SK-N-SH treated with all-trans-retinoic acid at 6 μM for 48 hours (cell line): ENCODE results near the gene NFS1.

Source experiments
- ARNTL ChIP-seq: fragments of 450-650 bp; formaldehyde crosslinking; IDR thresholded peaks from 2 replicates; pipeline ENCODE4 v1.5.0; 2020; ENCODE audit warnings: low read depth, mild to moderate bottlenecking, moderate library complexity, borderline replicate concordance
- CSDC2 ChIP-seq: fragments of 250-450 bp; sonication (Bioruptor Pico); IDR thresholded peaks from 2 replicates; pipeline ENCODE4 v1.5.0; 2020; ENCODE audit warnings: mild to moderate bottlenecking, moderate library complexity
- ESRRG ChIP-seq: fragments of 250-450 bp; sonication (Bioruptor Pico); IDR thresholded peaks from 2 replicates; pipeline ENCODE4 v1.6.1; 2021; ENCODE audit warnings: mild to moderate bottlenecking
- GLIS3 ChIP-seq: fragments of 250-450 bp; sonication (Bioruptor Pico); IDR thresholded peaks from 2 replicates; pipeline ENCODE4 v1.5.0; 2020; ENCODE audit warnings: mild to moderate bottlenecking, moderate library complexity
- RARB ChIP-seq: fragments of 250-450 bp; sonication (Bioruptor Pico); IDR thresholded peaks from 2 replicates; pipeline ENCODE4 v1.8.0; 2021; ENCODE audit warnings: mild to moderate bottlenecking, moderate library complexity
- TOX ChIP-seq: fragments of 250-450 bp; sonication (Bioruptor Pico); IDR thresholded peaks from 2 replicates; pipeline ENCODE4 v1.8.0; 2021; ENCODE audit warnings: mild to moderate bottlenecking, moderate library complexity, borderline replicate concordance
- ZC3H10 ChIP-seq: fragments of 250-450 bp; sonication (Bioruptor Pico); IDR thresholded peaks from 2 replicates; pipeline ENCODE4 v1.5.1; 2021; ENCODE audit warnings: mild to moderate bottlenecking, moderate library complexity
- ZFP3 ChIP-seq: fragments of 250-450 bp; sonication (Bioruptor Pico); IDR thresholded peaks from 2 replicates; pipeline ENCODE4 v1.5.0; 2020; ENCODE audit warnings: mild to moderate bottlenecking, moderate library complexity
- ZFP30 ChIP-seq: fragments of 450-650 bp; formaldehyde crosslinking; IDR thresholded peaks from 2 replicates; pipeline ENCODE4 v1.5.0; 2022; ENCODE audit warnings: mild to moderate bottlenecking, moderate library complexity
- ZNF8 ChIP-seq: fragments of 450-650 bp; formaldehyde crosslinking; IDR thresholded peaks from 2 replicates; pipeline ENCODE4 v1.5.0; 2020; ENCODE audit warnings: mild to moderate bottlenecking, moderate library complexity
- TF ChIP-seq, protein P1 (sequence below): fragments of 250-450 bp; sonication (Bioruptor Pico); IDR thresholded peaks from 2 replicates; pipeline ENCODE4 v1.5.1; 2020; ENCODE audit warnings: low read depth, mild to moderate bottlenecking, moderate library complexity
- TF ChIP-seq, protein P2 (sequence below): fragments of 250-450 bp; sonication (Bioruptor Pico); IDR thresholded peaks from 2 replicates; pipeline ENCODE4 v1.5.1; 2021; ENCODE audit warnings: mild to moderate bottlenecking, moderate library complexity
- TF ChIP-seq, protein P3 (sequence below): fragments of 250-450 bp; sonication (Bioruptor Pico); IDR thresholded peaks from 2 replicates; pipeline ENCODE4 v1.8.0; 2020; ENCODE audit warnings: mild to moderate bottlenecking, moderate library complexity, borderline replicate concordance

DNA sequence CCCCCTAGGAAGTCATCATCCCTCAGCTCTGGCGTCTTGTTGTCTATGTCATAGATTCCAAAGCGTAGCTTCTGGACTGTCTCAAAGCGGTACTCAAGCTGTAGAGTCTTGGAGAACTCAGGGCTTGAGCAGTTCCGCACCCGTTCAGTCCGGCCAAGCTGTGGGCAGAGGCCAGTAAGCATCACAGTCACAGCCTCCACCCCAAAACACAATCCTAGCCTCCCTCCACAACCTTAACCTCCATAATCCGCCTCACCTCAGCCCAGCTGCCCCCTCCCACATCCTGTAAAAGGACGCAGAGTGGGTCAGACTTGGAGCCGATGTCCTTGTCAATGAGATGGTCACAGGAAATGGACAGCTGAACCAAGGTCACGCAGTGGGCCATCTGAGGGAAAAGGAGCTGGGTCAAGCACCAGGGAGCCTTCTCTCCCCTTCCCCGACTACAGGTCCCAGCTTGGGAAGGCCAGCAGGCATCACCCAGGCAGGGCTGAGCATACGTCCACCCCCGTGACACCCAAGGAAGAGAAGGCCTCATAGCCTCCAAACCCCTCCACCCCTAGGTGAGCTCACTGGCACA lies 66.5 kb downstream of the NFS1 start:
- no peak for TF ChIP-seq ZC3H10
- no peak for TF ChIP-seq ARNTL
- TF ChIP-seq, protein P1, sequence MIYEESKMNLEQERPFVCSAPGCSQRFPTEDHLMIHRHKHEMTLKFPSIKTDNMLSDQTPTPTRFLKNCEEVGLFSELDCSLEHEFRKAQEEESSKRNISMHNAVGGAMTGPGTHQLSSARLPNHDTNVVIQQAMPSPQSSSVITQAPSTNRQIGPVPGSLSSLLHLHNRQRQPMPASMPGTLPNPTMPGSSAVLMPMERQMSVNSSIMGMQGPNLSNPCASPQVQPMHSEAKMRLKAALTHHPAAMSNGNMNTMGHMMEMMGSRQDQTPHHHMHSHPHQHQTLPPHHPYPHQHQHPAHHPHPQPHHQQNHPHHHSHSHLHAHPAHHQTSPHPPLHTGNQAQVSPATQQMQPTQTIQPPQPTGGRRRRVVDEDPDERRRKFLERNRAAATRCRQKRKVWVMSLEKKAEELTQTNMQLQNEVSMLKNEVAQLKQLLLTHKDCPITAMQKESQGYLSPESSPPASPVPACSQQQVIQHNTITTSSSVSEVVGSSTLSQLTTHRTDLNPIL (CRISPR knock-in tag): no peak
- no peak for TF ChIP-seq ZFP3
- no peak for TF ChIP-seq CSDC2 (CRISPR knock-in tag)
- no peak for TF ChIP-seq ZNF8
- TF ChIP-seq, protein P2, sequence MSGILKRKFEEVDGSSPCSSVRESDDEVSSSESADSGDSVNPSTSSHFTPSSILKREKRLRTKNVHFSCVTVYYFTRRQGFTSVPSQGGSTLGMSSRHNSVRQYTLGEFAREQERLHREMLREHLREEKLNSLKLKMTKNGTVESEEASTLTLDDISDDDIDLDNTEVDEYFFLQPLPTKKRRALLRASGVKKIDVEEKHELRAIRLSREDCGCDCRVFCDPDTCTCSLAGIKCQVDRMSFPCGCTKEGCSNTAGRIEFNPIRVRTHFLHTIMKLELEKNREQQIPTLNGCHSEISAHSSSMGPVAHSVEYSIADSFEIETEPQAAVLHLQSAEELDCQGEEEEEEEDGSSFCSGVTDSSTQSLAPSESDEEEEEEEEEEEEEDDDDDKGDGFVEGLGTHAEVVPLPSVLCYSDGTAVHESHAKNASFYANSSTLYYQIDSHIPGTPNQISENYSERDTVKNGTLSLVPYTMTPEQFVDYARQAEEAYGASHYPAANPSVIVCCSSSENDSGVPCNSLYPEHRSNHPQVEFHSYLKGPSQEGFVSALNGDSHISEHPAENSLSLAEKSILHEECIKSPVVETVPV (CRISPR knock-in tag): no peak
- no peak for TF ChIP-seq ESRRG (CRISPR knock-in tag)
- no peak for TF ChIP-seq TOX (CRISPR knock-in tag)
- no peak for TF ChIP-seq ZFP30 (CRISPR knock-in tag)
- TF ChIP-seq, protein P3, sequence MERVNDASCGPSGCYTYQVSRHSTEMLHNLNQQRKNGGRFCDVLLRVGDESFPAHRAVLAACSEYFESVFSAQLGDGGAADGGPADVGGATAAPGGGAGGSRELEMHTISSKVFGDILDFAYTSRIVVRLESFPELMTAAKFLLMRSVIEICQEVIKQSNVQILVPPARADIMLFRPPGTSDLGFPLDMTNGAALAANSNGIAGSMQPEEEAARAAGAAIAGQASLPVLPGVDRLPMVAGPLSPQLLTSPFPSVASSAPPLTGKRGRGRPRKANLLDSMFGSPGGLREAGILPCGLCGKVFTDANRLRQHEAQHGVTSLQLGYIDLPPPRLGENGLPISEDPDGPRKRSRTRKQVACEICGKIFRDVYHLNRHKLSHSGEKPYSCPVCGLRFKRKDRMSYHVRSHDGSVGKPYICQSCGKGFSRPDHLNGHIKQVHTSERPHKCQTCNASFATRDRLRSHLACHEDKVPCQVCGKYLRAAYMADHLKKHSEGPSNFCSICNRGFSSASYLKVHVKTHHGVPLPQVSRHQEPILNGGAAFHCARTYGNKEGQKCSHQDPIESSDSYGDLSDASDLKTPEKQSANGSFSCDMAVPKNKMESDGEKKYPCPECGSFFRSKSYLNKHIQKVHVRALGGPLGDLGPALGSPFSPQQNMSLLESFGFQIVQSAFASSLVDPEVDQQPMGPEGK (CRISPR knock-in tag): no peak
- TF ChIP-seq RARB (CRISPR knock-in tag): no peak
- no peak for TF ChIP-seq GLIS3 (CRISPR knock-in tag)
